ENCODE measurements around the gene FOXC2. TPM values are rescaled to one million over a fixed set of nuclear protein-coding genes. Genes with fewer than 3 reads are reported as not detected.
"Not testable (repeated sequence)": the region's sequence is repeated elsewhere in the genome, so short reads cannot be mapped to it uniquely, and the experiment has no call there.

Gene FOXC2
- total RNA-seq, 1 experiment from 2014 or later: 8.3 TPM

- not testable (repeated sequence) for DNase-seq (ENCODE audit: low read depth)
Observed at GRCh38 chr16:86587955-86588354, 21.3 kb downstream of the FOXC2 start.

DNA sequence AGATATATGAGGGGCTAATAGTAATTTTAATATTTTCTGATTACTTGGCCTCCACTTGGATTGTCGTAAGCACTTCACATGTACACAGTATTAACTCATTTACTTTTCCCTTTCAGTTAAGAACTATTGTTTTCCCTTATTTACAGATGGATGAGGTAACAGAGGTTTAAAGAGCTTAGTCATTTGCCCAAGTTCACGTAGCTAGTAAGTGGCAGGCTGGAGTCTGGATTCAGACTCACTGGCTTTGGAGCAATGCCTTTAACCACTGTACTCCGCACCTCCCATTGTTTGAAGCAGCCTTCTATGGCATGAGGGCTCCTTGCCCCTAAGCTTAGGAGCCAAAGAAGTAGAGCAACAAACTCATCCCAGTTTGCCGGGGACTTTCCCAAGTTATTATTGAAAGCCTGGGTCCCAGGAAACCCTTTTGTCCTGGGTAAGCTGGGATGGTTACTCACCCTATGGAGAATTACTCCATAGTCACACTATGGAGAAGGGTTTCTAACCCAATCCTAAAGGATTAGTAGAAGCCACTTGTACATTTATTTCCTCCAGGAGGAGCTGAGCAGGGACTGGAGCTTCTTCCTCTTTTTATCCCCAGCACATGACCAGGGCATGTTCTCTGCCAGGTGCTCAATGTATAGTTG, 24.0 kb downstream of the FOXC2 start:
- DNase-seq (ENCODE audit: low read depth): peak; percentile 75

DNA sequence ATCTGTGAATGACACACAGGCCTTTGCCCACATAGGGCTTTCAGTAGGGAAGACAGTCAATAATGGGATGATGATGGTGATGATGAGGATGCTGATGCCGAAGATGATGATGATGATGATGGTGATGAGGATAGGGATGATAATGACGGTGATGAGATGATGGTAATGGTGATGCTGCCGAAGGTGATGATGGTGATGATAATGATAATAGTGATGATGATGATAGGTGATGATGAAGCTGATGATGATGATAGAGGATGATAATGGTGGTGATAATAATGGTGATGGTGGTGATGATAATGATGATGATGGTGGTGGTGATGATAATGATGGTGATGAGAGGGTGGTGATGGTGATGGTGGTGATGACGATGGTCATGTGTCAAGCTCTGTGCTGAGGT, 24.6 kb downstream of the FOXC2 start:
- DNase-seq (ENCODE audit: low read depth): no peak

DNA sequence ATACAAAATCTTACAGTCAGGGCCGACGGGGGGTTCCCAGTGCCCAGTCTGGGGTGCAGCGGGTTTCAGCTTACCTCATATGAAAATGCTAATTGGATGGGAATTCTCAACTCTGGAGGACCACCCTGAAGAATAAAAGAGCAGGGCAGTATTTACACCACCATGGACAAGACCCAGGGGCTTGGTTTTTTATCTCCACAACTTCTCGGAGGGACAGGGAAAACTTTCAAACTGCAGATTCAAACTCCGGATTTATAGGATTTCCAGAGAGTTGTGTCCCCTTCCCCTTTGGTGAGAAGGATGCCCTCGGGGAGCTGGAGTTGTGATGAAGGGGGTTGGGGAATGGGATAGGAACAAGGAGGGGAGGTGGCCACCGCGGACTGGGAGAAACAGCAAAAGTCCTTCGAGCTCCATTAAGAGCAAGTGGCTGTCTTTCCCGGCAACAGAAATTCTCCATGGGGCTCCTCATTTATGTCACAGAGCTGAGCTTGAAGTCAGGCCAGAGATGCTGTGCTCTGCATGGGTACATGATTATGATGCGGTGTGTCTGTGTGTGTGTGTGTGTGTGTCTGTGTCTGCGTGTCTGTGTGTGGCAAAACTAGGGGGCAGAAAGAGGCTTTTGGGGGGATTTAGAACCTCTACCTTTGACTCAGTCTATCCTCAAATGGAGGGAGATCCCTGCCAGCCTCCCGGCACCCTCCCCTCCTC, 27.4 kb downstream of the FOXC2 start:
- DNase-seq (ENCODE audit: low read depth): no peak

GRCh38 chr16:86594721-86595120, 28.1 kb downstream of the FOXC2 start:
- no peak for DNase-seq (ENCODE audit: low read depth)

DNA sequence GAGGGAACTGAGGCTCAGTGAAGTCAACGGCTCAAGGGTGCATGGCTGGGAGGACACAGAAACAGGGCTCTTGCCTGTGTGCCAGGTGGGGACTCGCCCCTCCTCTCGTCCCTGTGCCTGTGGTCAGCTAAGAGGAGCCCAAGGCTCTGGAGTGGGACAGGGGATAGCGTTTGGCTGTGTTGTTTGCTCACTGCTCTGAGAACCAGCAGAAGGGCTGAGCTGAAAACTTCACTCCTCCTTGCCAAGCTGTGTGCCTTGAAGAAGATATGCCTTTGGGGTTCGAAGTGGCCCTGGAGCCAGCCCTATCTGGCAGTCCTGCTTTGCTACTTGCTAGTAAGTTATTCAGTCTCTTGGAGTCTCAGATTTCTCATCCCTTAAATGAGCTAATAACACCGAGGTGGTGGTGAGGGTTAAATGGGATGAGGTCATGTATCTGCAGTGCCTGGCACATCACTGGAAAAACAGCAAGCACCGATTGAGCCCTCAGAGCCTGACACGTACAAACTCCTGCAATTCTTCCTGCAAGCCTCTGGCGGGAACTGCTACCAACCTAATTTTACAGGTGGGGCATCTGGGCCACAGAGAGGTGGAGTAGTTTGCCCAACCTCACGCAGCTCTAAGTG, 29.5 kb downstream of the FOXC2 start:
- DNase-seq (ENCODE audit: low read depth): no peak

DNA sequence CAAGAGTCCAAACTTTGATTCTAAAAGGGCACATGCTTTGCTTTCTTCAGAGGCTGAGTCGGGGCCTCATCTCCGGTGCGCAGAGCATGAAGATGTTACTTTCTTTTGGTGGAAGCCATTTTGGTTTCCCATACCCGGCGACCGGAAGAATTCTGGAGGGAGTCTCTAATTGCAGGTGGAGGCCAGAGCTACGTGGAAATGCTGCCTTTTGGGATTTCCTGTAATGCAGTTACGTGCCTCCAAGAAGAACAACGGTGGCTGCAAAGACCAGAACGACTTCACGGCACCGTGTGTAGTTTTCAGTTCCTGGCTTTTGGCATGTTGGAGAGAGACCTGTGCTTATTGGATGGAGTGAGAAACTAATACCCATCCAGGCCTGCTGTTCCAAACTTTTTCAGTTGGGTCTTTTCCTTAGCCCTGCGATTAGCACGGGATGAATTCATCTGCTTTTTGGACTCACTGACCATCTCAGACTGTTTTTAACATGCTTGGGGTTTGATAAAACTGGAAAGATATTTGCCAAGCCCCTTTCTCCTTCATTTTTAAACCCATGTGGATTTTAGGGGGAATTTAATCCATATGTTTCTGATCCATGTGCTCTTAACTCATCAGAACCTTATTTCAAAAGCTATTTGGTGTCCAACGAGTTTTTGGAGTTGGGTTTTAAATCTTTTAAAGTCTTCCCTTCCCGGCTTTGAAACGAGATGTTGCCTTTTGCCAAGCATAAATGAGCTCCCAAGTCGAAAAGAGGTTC, 30.7 kb downstream of the FOXC2 start:
- DNase-seq (ENCODE audit: low read depth): no peak

DNA sequence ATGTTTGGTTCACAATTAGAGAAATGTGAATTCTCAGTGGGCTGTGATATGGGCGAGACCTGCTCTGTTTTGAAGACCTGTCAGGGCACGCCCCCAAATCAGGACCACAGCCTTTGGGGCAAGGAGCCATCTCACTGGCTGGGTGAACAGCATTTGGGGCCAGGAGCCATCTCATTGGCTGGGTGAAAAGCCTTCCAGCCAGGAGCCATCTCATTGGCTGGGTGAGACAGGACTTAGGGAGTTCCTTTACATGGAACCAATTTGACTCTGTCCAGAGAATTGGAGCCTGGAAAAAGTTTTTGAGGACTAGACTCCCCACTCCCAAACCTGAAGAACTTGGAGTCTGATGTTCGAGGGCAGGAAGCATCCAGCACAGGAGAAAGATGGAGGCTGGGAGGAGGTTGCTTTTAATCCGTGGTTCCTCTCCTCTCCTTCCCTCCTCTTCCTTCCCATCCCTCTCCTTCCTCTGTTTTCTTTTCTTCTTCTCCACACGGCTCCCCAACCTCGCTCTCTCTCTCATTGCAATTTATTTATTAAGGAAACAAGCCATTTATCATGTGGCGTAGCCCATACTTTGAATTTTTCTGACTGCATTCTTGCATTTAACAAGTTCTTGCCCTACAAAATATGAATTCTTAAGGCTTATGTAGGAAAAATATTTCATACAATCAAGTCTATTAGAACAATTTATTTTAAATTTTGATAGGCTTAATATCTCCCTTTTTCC, 31.4 kb downstream of the FOXC2 start:
- DNase-seq (ENCODE audit: low read depth): no peak

DNA sequence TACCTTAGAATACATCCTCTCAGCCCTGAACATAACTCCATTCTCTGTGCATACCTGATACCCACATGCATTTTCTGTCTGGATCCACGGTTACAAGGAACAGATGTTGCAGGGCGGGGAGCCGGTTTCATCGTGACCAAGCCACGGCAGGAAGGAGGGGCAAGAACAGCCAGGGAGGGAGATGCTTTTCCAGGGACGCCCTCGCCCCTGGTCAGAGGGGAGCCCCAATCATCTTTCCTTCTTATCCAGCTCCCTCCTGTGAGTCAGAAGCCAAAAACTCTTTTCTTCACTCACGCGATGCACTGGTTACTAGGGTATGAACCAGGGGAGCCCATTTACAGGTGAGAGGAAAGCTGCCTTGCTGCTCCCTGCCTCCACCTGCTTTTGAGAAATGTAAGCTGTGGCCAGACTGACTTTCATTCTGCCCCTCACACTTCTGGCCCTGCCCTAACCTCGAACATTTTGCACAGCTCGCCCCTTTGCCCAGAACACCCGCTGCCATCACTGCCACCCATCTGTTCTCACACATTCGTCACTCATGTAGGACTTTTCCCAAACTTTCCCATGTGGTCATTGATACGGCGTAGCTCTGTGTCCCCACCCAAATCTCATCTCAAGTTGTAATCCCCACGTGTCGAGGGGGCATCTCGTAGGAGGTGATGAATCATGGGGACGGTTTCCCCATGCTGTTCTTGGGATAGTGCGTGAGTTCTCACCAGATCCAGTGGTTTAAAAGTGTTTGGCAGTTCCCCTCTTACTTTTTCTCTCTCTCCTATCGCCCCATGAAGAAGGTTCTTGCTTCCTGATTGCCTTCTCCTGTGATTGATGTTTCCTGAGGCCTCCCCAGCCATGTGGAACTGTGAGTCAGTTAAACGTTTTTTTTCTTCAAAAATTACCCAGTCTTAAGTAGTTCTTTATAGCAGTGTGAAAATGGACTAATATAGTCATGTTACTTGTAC, 32.3 kb downstream of the FOXC2 start:
- DNase-seq (ENCODE audit: low read depth): no peak

GRCh38 chr16:86601356-86601755, 34.7 kb downstream of the FOXC2 start:
- no peak for DNase-seq (ENCODE audit: low read depth)

GRCh38 chr16:86602521-86602920, 35.9 kb downstream of the FOXC2 start:
- no peak for DNase-seq (ENCODE audit: low read depth)

- no peak for DNase-seq (ENCODE audit: low read depth)
Observed at GRCh38 chr16:86604436-86605193, 38.0 kb downstream of the FOXC2 start.

GRCh38 chr16:86605950-86606349, 39.3 kb downstream of the FOXC2 start:
- DNase-seq (ENCODE audit: low read depth): no peak

DNA sequence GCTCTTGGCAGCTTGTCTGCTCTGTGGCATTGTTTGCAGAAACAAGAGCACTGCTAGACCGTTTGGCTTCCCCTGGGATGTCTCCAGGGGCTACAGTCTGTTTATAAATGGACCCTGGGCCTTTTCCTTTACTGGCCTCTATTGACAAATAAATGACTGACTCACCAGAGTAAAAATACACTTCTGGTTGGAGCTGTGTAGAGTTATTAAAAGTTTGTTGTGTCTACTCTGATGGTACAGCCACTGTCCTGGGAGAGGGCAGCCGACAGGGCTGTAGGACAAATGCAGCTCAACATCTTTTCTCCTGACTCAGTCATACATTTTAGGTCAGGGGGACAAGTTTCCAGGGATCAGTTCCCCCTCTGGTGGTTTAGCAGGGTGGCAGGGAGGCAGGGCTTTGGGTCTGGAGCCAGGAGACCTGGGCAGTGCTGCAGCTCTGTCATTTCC, 41.7 kb downstream of the FOXC2 start:
- peak; percentile 55 for DNase-seq (ENCODE audit: low read depth)

DNA sequence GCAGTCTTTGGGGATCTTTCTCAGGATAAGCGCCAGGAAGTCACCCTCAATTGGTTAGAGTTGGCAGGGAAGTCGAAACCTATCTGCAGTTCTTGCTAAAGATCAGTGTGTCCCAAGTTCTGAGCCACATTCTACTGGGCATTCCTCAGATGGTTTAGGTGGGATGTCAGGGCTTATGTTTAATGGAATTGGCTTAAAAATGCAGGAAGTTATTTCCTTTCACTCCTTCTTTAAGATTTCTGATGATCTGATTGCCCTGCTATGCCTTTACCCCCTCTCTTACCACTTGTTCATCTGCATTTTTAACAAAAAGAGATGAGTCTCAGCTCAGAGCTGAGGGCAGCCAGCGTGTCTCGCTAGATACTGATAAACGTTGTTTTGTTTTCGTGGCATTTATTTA, 42.5 kb downstream of the FOXC2 start:
- peak; percentile 83 for DNase-seq (ENCODE audit: low read depth)

DNA sequence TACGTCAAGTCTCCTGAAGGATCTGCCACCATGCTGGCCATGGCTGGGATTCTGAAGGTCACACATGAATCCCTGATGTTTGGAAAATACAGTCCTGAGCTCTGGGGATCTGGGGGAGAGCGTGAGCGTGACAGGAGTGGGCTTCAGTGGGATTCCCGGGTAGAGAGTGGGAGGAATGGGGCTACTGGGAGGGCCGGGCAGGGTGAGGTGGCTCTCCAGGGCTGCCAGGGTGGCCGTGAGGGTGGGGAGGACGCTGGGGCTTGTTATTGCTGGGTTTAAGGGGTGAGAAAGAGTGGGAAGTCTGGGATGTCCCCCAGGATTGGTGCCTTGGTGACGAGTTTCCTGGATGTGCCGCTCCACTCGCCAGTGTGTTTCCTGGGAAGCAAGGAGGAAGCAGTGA, 43.0 kb downstream of the FOXC2 start:
- no peak for DNase-seq (ENCODE audit: low read depth)

- no peak for DNase-seq (ENCODE audit: low read depth)
Observed at GRCh38 chr16:86610779-86611524, 44.3 kb downstream of the FOXC2 start.

DNA sequence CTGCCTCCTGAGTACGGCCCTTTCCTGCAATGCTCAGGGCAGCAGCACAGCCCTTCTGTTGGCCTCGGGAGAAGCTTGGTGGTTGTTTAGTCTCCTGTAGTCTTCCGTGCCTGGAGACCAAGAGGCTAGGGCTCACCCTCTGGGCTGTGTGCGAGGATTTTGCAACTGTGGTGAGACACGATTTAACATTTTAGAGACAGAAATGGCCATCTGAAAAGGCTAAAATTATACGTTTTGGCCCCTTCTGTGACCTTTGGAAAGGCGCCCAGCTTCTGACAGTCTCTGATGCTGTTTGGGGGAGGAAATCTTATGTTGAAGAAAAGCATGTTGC, 44.9 kb downstream of the FOXC2 start:
- DNase-seq (ENCODE audit: low read depth): no peak

DNA sequence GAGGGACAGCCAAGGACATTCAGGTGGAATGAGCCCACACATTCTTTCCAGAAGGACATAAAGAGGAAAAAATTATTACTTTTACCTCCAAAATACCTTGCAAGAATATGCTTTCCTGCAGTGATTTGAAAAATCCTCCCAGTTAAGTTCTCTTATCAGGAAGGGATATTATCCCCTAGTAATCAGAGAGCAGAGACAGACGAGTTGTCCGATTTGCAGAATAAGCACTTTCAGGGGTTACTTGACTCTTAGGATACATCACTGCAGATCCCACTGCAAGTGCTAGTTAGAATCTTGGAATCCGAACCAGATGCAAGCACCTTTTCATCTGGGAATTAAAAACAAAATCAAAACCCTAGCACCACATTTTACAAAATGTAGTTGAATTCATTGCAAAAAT, 45.3 kb downstream of the FOXC2 start:
- DNase-seq (ENCODE audit: low read depth): no peak

Data from LHCN-M2 (cell line).